Naive B cell (primary cell): ENCODE measurements around the gene ACRV1. TPM values are rescaled to one million over a fixed set of nuclear protein-coding genes. Genes with fewer than 3 reads are reported as not detected.

ENCODE experiments used
- ATAC-seq, 2 donors: fragments of 150-1000 bp; cut with Tn5 transposase; 2 replicates each; pipeline ENCODE4 v1.10.0; 2021; ENCODE audit warnings: low read depth in 2 of 2, mild to moderate bottlenecking in 2 of 2, moderate library complexity in 2 of 2
- DNase-seq: peaks from one replicate; pipeline ENCODE4 v3.0.0; 2022
- H3K27ac Mint-ChIP-seq, 6 donors: one replicate each; pipeline ENCODE4 v1.8.0; 2020 to 2022; ENCODE audit warnings: mild to moderate bottlenecking in 6 of 6, mixed read lengths in 6 of 6, moderate library complexity in 5 of 6, inconsistent platforms in 2 of 6
- H3K27me3 Mint-ChIP-seq, 3 donors: one replicate each; pipeline ENCODE4 v1.8.0; 2021 to 2022; ENCODE audit warnings: mixed read lengths in 3 of 3, mild to moderate bottlenecking in 1 of 3
- H3K36me3 Mint-ChIP-seq, 2 donors: one replicate each; pipeline ENCODE4 v1.8.0; 2020 to 2022; ENCODE audit warnings: mixed read lengths in 2 of 2, inconsistent platforms in 1 of 2, mild to moderate bottlenecking in 1 of 2
- H3K4me1 Mint-ChIP-seq, 3 donors: one replicate each; pipeline ENCODE4 v1.8.0; 2020 to 2022; ENCODE audit warnings: mixed read lengths in 3 of 3, inconsistent platforms in 1 of 3, mild to moderate bottlenecking in 1 of 3, moderate library complexity in 1 of 3
- H3K4me3 Mint-ChIP-seq, 8 donors: one replicate each; pipeline ENCODE4 v1.8.0; 2020 to 2022; ENCODE audit warnings: mild to moderate bottlenecking in 8 of 8, mixed read lengths in 8 of 8, moderate library complexity in 8 of 8, inconsistent platforms in 2 of 8
- H3K9me3 Mint-ChIP-seq, 7 donors: one replicate each; pipeline ENCODE4 v1.8.0; 2020 to 2022; ENCODE audit warnings: mixed read lengths in 7 of 7, mild to moderate bottlenecking in 5 of 7, inconsistent platforms in 2 of 7, moderate library complexity in 1 of 7
- polyA plus RNA-seq, 6 donors: library from polyadenylated mRNA; unstranded; fragments of 300-500 nt; fragmentation: Illumina TruSeq; gene quantifications; one replicate each; pipeline ENCODE4 v1.2.3, GENCODE V29; 2021; ENCODE audit warnings: low read depth in 6 of 6

The ACRV1 gene
- polyA plus RNA-seq, 6 donors from 2014 or later = 0.14 TPM; not detected in 5

GRCh38 chr11:125685228-125685627 lies 4.6 kb upstream of the ACRV1 start:
- no peaks in the 10 kb centered on the region for H3K4me1 Mint-ChIP-seq
- H3K9me3 Mint-ChIP-seq = no peaks in the 10 kb centered on the region
- H3K27me3 Mint-ChIP-seq = no peaks in the 10 kb centered on the region
- H3K27ac Mint-ChIP-seq = no peak overlapping the region
- ATAC-seq (no peak), DNase-seq (no peak)
- no peak overlapping the region for H3K4me3 Mint-ChIP-seq
- no peaks in the 10 kb centered on the region for H3K36me3 Mint-ChIP-seq

GRCh38 chr11:125679837-125680236 lies 810 bp downstream of the ACRV1 start:
- ATAC-seq (no peak), DNase-seq (no peak)
- Mint-ChIP-seq H3K36me3 (no peaks in the 10 kb centered on the region), H3K27me3 (no peaks in the 10 kb centered on the region), H3K9me3 (no peaks in the 10 kb centered on the region), H3K4me1 (no peaks in the 10 kb centered on the region), H3K27ac (no peak overlapping the region), H3K4me3 (no peak overlapping the region)

- DNase-seq = no peak
- Mint-ChIP-seq H3K9me3 (no peaks in the 10 kb centered on the region), H3K27me3 (no peaks in the 10 kb centered on the region), H3K4me1 (no peaks in the 10 kb centered on the region), H3K27ac (no peak overlapping the region), H3K4me3 (no peak overlapping the region), H3K36me3 (no peaks in the 10 kb centered on the region)
- no peak for ATAC-seq
Measured at GRCh38 chr11:125679397-125679796, 1.2 kb downstream of the ACRV1 start.

GRCh38 chr11:125675196-125675595 lies 5.5 kb downstream of the ACRV1 start:
- no peaks in the 10 kb centered on the region for H3K4me1 Mint-ChIP-seq
- H3K36me3 Mint-ChIP-seq = no peaks in the 10 kb centered on the region
- no peak for ATAC-seq
- H3K9me3 Mint-ChIP-seq = no peaks in the 10 kb centered on the region
- H3K4me3 Mint-ChIP-seq = no peak overlapping the region
- no peaks in the 10 kb centered on the region for H3K27me3 Mint-ChIP-seq
- H3K27ac Mint-ChIP-seq = no peak overlapping the region
- no peak for DNase-seq

GRCh38 chr11:125674210-125674609 lies 6.4 kb downstream of the ACRV1 start:
- Mint-ChIP-seq H3K36me3 (no peaks in the 10 kb centered on the region), H3K4me3 (no peak overlapping the region), H3K9me3 (no peaks in the 10 kb centered on the region), H3K27ac (no peak overlapping the region), H3K4me1 (no peaks in the 10 kb centered on the region), H3K27me3 (no peaks in the 10 kb centered on the region)
- ATAC-seq (no peak), DNase-seq (no peak)

- Mint-ChIP-seq H3K27ac (no peak overlapping the region), H3K4me3 (no peak overlapping the region)
Measured at GRCh38 chr11:125671561-125671960, 9.1 kb downstream of the ACRV1 start.

GRCh38 chr11:125670172-125670571 lies 10.5 kb downstream of the ACRV1 start:
- DNase-seq (no peak), ATAC-seq (no peak)
- H3K27me3 Mint-ChIP-seq = no peaks in the 10 kb centered on the region
- peaks cover 0 to 16% of the 10 kb centered on the region in 2 donors for H3K36me3 Mint-ChIP-seq
- no peak overlapping the region for H3K27ac Mint-ChIP-seq
- H3K4me3 Mint-ChIP-seq = no peak overlapping the region
- peaks cover 0 to 19% (median 8%) of the 10 kb centered on the region in 7 donors for H3K9me3 Mint-ChIP-seq
- H3K4me1 Mint-ChIP-seq = no peaks in the 10 kb centered on the region

More at GRCh38 chr11:125671561-125671960, 9.1 kb downstream of the ACRV1 start:
- no peak for DNase-seq
- no peak for ATAC-seq
- peaks cover 0 to 15% of the 10 kb centered on the region in 2 donors for H3K36me3 Mint-ChIP-seq
- H3K4me1 Mint-ChIP-seq = no peaks in the 10 kb centered on the region
- H3K27me3 Mint-ChIP-seq = no peaks in the 10 kb centered on the region
- H3K9me3 Mint-ChIP-seq = peaks cover 0 to 8% (median 5%) of the 10 kb centered on the region in 7 donors

- peaks cover 0 to 21% (median 10%) of the 10 kb centered on the region in 7 donors for H3K9me3 Mint-ChIP-seq
- H3K36me3 Mint-ChIP-seq = peaks cover 0 to 16% of the 10 kb centered on the region in 2 donors
- no peak for DNase-seq
- H3K27ac Mint-ChIP-seq = no peak overlapping the region
- H3K4me1 Mint-ChIP-seq = no peaks in the 10 kb centered on the region
- no peak for ATAC-seq
- no peaks in the 10 kb centered on the region for H3K27me3 Mint-ChIP-seq
- no peak overlapping the region for H3K4me3 Mint-ChIP-seq
Measured at GRCh38 chr11:125667151-125667550, 13.5 kb downstream of the ACRV1 start.

GRCh38 chr11:125663910-125664309 lies 16.7 kb downstream of the ACRV1 start:
- no peak overlapping the region for H3K27ac Mint-ChIP-seq
- no peak for ATAC-seq

GRCh38 chr11:125662689-125663088 lies 18.0 kb downstream of the ACRV1 start:
- no peak for DNase-seq
- Mint-ChIP-seq H3K4me3 (no peak overlapping the region), H3K27ac (no peak overlapping the region), H3K36me3 (peaks cover 0 to 9% of the 10 kb centered on the region in 2 donors), H3K4me1 (no peaks in the 10 kb centered on the region), H3K9me3 (peaks cover 0 to 21% (median 10%) of the 10 kb centered on the region in 7 donors), H3K27me3 (no peaks in the 10 kb centered on the region)
- ATAC-seq = no peak

More at GRCh38 chr11:125663910-125664309, 16.7 kb downstream of the ACRV1 start:
- peaks cover 0 to 21% (median 10%) of the 10 kb centered on the region in 7 donors for H3K9me3 Mint-ChIP-seq
- no peaks in the 10 kb centered on the region for H3K27me3 Mint-ChIP-seq
- no peak overlapping the region for H3K4me3 Mint-ChIP-seq
- DNase-seq = no peak
- H3K4me1 Mint-ChIP-seq = no peaks in the 10 kb centered on the region
- H3K36me3 Mint-ChIP-seq = peaks cover 0 to 16% of the 10 kb centered on the region in 2 donors

- no peak overlapping the region for H3K4me3 Mint-ChIP-seq
- H3K27me3 Mint-ChIP-seq = no peaks in the 10 kb centered on the region
- ATAC-seq = no peak
- H3K4me1 Mint-ChIP-seq = no peaks in the 10 kb centered on the region
- no peak for DNase-seq
- peak overlapping the region in 1 of 6 donors; percentile 2 for H3K27ac Mint-ChIP-seq
- no peaks in the 10 kb centered on the region for H3K36me3 Mint-ChIP-seq
- H3K9me3 Mint-ChIP-seq = peaks cover 0 to 1% (median 0%) of the 10 kb centered on the region in 7 donors
Measured at GRCh38 chr11:125649465-125650166, 31.0 kb downstream of the ACRV1 start.

GRCh38 chr11:125645871-125646270 lies 34.8 kb downstream of the ACRV1 start:
- ATAC-seq (no peak), DNase-seq (no peak)
- Mint-ChIP-seq H3K4me3 (no peak overlapping the region), H3K36me3 (no peaks in the 10 kb centered on the region), H3K27ac (no peak overlapping the region), H3K27me3 (no peaks in the 10 kb centered on the region), H3K4me1 (no peaks in the 10 kb centered on the region), H3K9me3 (peaks cover 0 to 1% (median 0%) of the 10 kb centered on the region in 7 donors)

GRCh38 chr11:125638315-125638714 lies 42.3 kb downstream of the ACRV1 start:
- peak overlapping the region in 2 of 6 donors; percentile 30 to 71 for H3K27ac Mint-ChIP-seq
- no peak for ATAC-seq
- no peaks in the 10 kb centered on the region for H3K4me1 Mint-ChIP-seq
- H3K27me3 Mint-ChIP-seq = no peaks in the 10 kb centered on the region
- H3K4me3 Mint-ChIP-seq = no peak overlapping the region
- no peak for DNase-seq
- no peaks in the 10 kb centered on the region for H3K9me3 Mint-ChIP-seq
- no peaks in the 10 kb centered on the region for H3K36me3 Mint-ChIP-seq

GRCh38 chr11:125637840-125638239 lies 42.8 kb downstream of the ACRV1 start:
- DNase-seq (no peak), ATAC-seq (no peak)
- Mint-ChIP-seq H3K27me3 (no peaks in the 10 kb centered on the region), H3K4me1 (no peaks in the 10 kb centered on the region), H3K4me3 (no peak overlapping the region), H3K9me3 (no peaks in the 10 kb centered on the region), H3K27ac (peak overlapping the region in 3 of 6 donors; percentile 4 to 71 (median 30)), H3K36me3 (no peaks in the 10 kb centered on the region)
